Measurements from ENCODE around the gene PSENEN. TPM values are rescaled to one million over a fixed set of nuclear protein-coding genes. Genes with fewer than 3 reads are reported as not detected.
"Not testable (repeated sequence)": the region's sequence is repeated elsewhere in the genome, so short reads cannot be mapped to it uniquely, and the experiment has no call there.

PSENEN gene
- polyA plus RNA-seq, 1 experiment, result 65.4 TPM

DNA sequence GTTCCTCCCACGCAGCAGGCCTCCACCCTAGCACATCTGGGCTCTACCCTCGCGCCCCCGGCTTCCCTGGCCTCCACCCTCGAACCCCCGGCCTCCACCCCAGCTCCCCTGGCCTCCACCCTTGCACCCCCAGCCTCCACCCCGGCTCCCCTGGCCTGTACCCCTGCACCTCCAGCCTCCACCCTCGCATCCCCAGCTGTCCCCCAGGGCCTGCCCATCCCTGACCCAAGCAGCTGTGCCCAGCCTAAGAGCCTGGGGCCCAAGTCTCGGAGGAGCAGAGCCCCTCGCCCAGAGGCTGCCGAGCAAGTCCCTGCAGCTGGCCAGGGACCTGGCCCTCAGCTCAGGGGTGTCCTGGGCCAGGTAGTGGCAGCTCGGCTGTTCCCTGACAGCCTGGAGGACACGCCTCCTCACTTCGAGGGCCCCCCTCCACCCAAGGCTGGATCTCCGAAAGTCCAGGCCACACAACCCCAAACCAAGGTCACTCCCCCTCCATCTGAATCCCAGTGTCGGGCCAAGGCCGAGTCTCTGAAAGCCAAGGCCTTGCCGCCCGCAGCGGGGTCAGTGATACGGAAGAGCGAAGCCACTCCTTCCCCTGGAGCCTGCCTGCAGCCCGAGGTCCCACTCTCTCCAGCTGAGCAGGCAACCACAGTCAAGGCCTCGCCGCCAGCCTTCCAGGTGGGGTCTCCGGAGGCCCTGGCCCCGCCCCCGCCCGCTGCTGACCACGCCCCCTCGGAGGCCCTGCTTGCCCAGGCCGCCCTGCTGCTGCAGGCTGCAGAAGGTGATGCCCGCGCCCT is 22.0 kb downstream of the PSENEN start:
- no peak overlapping the region for H3K4me3 ChIP-seq (ENCODE audit: low read depth, low read length)
- TF ChIP-seq, protein P1, sequence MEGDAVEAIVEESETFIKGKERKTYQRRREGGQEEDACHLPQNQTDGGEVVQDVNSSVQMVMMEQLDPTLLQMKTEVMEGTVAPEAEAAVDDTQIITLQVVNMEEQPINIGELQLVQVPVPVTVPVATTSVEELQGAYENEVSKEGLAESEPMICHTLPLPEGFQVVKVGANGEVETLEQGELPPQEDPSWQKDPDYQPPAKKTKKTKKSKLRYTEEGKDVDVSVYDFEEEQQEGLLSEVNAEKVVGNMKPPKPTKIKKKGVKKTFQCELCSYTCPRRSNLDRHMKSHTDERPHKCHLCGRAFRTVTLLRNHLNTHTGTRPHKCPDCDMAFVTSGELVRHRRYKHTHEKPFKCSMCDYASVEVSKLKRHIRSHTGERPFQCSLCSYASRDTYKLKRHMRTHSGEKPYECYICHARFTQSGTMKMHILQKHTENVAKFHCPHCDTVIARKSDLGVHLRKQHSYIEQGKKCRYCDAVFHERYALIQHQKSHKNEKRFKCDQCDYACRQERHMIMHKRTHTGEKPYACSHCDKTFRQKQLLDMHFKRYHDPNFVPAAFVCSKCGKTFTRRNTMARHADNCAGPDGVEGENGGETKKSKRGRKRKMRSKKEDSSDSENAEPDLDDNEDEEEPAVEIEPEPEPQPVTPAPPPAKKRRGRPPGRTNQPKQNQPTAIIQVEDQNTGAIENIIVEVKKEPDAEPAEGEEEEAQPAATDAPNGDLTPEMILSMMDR (IDR thresholded peaks at IDR 0.05; ENCODE audit: insufficient read depth, low read depth, low read length), result no peak
- no peak for DNase-seq (ENCODE audit: low read depth)
- H3K36me3 ChIP-seq (ENCODE audit: control insufficient read depth, insufficient read depth, low read length), result peaks cover 12% of the 10 kb centered on the region
- ChIA-PET CTCF (interaction anchor here (0.6 kb wide), 1 partner anchor 680 kb away, joined by 3 read pairs; no protein-coding TSS in a partner anchor), POLR2A (no interaction called here)
- H3K27me3 ChIP-seq (ENCODE audit: control insufficient read depth, insufficient read depth, low read length), result no peaks in the 10 kb centered on the region

DNA sequence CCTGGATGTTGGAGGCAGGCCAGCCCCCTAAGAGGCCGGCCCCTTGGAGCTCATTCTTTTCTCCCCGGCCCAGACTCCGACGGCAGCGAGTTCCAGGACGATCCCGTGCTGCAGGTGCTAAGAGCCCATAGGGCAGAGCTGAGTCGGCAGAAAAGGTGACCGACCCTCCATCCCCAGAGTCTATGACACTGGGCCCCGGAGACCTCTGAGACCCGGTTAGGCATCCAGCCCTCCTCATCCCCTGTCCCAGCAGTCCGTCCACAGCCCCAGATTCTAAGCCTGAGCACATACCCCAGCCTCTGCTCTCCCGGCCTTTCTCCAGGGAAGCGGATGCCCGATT is 22.6 kb downstream of the PSENEN start:
- DNase-seq (ENCODE audit: low read depth), result no peak
- TF ChIP-seq, protein P1 (IDR thresholded peaks at IDR 0.05; ENCODE audit: insufficient read depth, low read depth, low read length), result no peak
- Histone ChIP-seq H3K4me3 (ENCODE audit: low read depth, low read length) (no peak overlapping the region), H3K27me3 (ENCODE audit: control insufficient read depth, insufficient read depth, low read length) (no peaks in the 10 kb centered on the region), H3K36me3 (ENCODE audit: control insufficient read depth, insufficient read depth, low read length) (peaks cover 12% of the 10 kb centered on the region)
- CTCF ChIA-PET, result no interaction called here
- POLR2A ChIA-PET, result no interaction called here

DNA sequence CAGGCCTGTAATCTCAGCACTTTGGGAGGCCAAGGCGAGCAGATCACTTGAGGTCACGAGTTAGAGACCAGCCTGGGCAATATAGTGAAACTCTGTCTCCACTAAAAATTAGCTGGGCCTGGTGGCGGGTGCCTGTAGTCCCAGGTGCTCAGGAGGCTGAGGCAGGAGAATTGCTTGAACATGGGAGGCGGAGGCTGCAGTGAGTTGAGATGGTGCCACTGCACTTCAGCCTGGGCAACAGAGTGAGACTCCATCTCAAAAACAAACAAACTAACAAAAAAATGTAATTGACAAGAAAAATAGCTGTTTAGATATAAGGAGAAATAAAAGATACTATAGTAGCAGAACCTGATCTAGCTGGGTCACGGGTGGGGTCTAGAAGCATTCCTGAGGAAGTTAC is 26.9 kb downstream of the PSENEN start:
- H3K36me3 ChIP-seq (ENCODE audit: control insufficient read depth, insufficient read depth, low read length); DNase-seq (ENCODE audit: low read depth); POLR2A ChIA-PET; H3K4me3 ChIP-seq (ENCODE audit: low read depth, low read length); H3K27me3 ChIP-seq (ENCODE audit: control insufficient read depth, insufficient read depth, low read length); CTCF ChIA-PET: not testable (repeated sequence)

DNA sequence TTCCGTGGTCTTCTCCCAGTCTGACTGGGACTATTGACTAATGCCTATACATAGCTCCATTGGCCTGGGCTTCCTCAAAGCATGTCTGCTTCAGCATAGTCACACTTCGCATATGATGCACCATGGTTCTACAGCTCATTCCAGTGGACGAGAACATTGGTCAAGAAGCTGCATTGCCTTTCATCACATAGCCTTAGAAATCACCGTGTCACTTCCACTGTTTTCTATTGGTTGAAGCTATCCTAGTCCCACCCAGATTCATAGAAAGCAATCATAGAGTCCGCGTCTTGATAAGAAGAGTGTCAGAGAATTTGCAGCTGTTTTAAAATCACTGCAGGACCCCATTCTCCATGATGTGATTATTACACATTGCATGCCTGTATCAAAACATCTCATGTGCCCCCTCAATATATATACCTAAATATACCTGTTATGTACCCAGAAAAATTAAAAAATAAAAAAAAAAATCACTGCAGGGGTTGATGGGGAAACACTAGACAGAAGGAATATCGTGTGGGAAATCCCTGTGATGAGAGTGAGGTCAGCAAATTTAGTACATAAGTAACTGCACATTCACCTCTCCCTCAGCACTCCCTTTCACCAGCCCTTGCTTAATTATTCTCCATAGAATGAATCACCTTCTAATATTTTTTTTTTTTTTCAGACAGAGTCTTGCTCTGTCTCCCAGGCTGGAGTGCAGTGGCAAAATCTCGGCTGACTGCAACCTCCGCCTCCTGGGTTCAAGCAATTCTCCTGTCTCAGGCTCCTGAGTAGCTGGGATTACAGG is 27.8 kb downstream of the PSENEN start:
- no peak for DNase-seq (ENCODE audit: low read depth)
- no peaks in the 10 kb centered on the region for H3K27me3 ChIP-seq (ENCODE audit: control insufficient read depth, insufficient read depth, low read length)
- TF ChIP-seq, protein P1 (IDR thresholded peaks at IDR 0.05; ENCODE audit: insufficient read depth, low read depth, low read length), result no peak
- H3K36me3 ChIP-seq (ENCODE audit: control insufficient read depth, insufficient read depth, low read length), result peaks cover 2% of the 10 kb centered on the region; the same call in 1 of the 2 replicates
- POLR2A ChIA-PET, result no interaction called here
- H3K4me3 ChIP-seq (ENCODE audit: low read depth, low read length), result no peak overlapping the region
- CTCF ChIA-PET, result interaction anchor here (0.9 kb wide), 1 partner anchor 42 kb away, joined by 3 read pairs; no protein-coding TSS in a partner anchor

DNA sequence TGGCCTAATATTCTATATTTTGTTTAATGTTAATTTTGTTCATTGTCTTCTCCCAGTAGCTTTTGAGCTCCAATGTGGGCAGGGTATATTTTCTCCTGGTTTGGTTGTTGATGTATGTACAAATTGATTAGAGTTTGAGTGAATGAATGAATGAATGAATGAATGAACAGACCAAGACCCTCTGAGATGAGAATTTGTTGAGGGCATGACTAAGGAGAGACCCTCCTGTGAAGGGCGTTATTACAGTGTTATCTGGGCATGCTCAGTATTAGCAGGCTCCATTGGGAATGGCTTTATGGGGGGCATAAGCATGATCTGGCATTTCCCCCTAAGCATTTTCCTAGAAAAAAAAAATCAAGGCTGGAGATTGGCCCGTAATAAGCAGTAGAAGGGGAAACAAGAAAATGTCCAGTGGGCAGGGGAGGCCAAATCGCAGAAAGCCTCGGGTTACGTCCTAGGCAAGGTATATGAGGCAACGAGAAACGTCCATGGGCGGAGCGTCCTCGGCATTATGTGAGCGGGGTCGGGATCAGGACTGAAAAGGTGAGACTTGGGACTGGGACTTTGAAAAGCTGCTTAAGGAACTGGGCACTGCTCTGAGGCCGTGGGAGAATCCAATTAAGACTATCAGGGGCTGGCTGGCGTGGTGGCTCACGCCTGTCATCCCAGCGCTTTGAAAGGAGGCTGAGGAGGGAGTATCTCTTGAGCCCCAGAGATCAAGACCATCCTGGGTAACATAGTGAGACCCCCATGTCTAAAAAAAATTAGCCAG is 29.0 kb downstream of the PSENEN start:
- Histone ChIP-seq H3K36me3 (ENCODE audit: control insufficient read depth, insufficient read depth, low read length) (no peaks in the 10 kb centered on the region), H3K27me3 (ENCODE audit: control insufficient read depth, insufficient read depth, low read length) (no peaks in the 10 kb centered on the region), H3K4me3 (ENCODE audit: low read depth, low read length) (peak overlapping the region; percentile 24)
- ChIA-PET POLR2A (no interaction called here), CTCF (interaction anchor here (0.9 kb wide), 1 partner anchor 40 kb away, joined by 3 read pairs; no protein-coding TSS in a partner anchor)
- DNase-seq (ENCODE audit: low read depth), result no peak
- TF ChIP-seq, protein P1 (IDR thresholded peaks at IDR 0.05; ENCODE audit: insufficient read depth, low read depth, low read length), result no peak

Data from BJ (cell line).